SK-N-SH (cell line): ENCODE data around the gene NNAT. TPM values are rescaled to one million over a fixed set of nuclear protein-coding genes. Genes with fewer than 3 reads are reported as not detected.

Source experiments
- CTCF ChIA-PET: fragments of 300-600, 350-600 bp; formaldehyde crosslinking; extraction: SDS; loops from one replicate; lab custom pipeline; 2021; lab: Yijun Ruan, JAX
- POLR2A ChIA-PET: fragments of 350-600 bp; sonication (Branson Sonifier 250); formaldehyde crosslinking; extraction: SDS; loops from one replicate; lab custom pipeline; 2020; ENCODE audit warnings: antibody characterized with exemption, inconsistent platforms; lab: Yijun Ruan, JAX
- DNase-seq: peaks from one replicate; pipeline ENCODE4 v3.0.0; 2012
- H2AFZ ChIP-seq: fragments of 200-600 bp; sonication (generic); 2 replicates; pipeline ENCODE4 v1.8.1; 2016; ENCODE audit warnings: antibody characterized with exemption, mild to moderate bottlenecking, low read depth
- H3F3A ChIP-seq: fragments of 200-600 bp; sonication (generic); replicated peaks from 2 replicates; pipeline ENCODE3; 2016; ENCODE audit warnings: antibody characterized with exemption, mild to moderate bottlenecking; ENCODE audit not compliant: insufficient read depth
- H3K27ac ChIP-seq, 2 experiments: fragments of 200-500 bp in 1 of 2; fragments of 200-600 bp in 1 of 2; sonication (Bioruptor generic) in 1 of 2; sonication (generic), shearing (Covaris generic) in 1 of 2; 2 replicates each; pipeline versions ENCODE4 v1.5.1 to v1.6.1; 2014 to 2016; ENCODE audit warnings: low read depth in 2 of 2, inconsistent platforms in 1 of 2, low read length in 1 of 2, mild to moderate bottlenecking in 1 of 2, mixed read lengths in 1 of 2
- H3K27me3 ChIP-seq: fragments of 200-600 bp; sonication (generic), shearing (Covaris generic); 2 replicates; pipeline ENCODE4 v1.6.1; 2016; ENCODE audit warnings: mixed run types; ENCODE audit not compliant: insufficient read depth
- H3K36me3 ChIP-seq, 2 experiments: fragments of 200-500 bp in 1 of 2; fragments of 200-600 bp in 1 of 2; sonication (Bioruptor generic) in 1 of 2; sonication (generic) in 1 of 2; replicated peaks in 1 of 2; 2 replicates each; pipeline versions ENCODE3 to v1.5.1; 2014 to 2016; ENCODE audit warnings: low read length in 1 of 2, mild to moderate bottlenecking in 1 of 2; ENCODE audit not compliant: insufficient read depth in 2 of 2, control insufficient read depth in 1 of 2
- H3K4me1 ChIP-seq, 2 experiments: fragments of 200-500 bp in 1 of 2; fragments of 200-600 bp in 1 of 2; sonication (Bioruptor generic) in 1 of 2; sonication (generic), shearing (Covaris generic) in 1 of 2; 2 replicates each; pipeline versions ENCODE4 v1.5.1 to v1.6.1; 2014 to 2016; ENCODE audit warnings: low read depth in 1 of 2, low read length in 1 of 2, mixed run types in 1 of 2; ENCODE audit not compliant: insufficient read depth in 2 of 2, control insufficient read depth in 1 of 2
- H3K4me2 ChIP-seq: fragments of 200-600 bp; sonication (generic), shearing (Covaris generic); 2 replicates; pipeline ENCODE4 v1.6.1; 2017; ENCODE audit warnings: mixed run types
- H3K4me3 ChIP-seq, 2 experiments: fragments of 200-500 bp in 1 of 2; fragments of 200-600 bp in 1 of 2; sonication (Bioruptor generic) in 1 of 2; sonication (generic), shearing (Covaris generic) in 1 of 2; 2 replicates each; pipeline versions ENCODE4 v1.5.1 to v1.8.1; 2014 to 2016; ENCODE audit warnings: low read depth in 2 of 2, inconsistent platforms in 1 of 2, low read length in 1 of 2, mild to moderate bottlenecking in 1 of 2, mixed read lengths in 1 of 2, moderate library complexity in 1 of 2
- H3K79me2 ChIP-seq: fragments of 200-600 bp; sonication (generic); 2 replicates; pipeline ENCODE4 v1.8.1; 2017; ENCODE audit warnings: mild to moderate bottlenecking; ENCODE audit not compliant: insufficient read depth
- H3K9ac ChIP-seq: fragments of 200-600 bp; sonication (generic); 2 replicates; pipeline ENCODE4 v1.6.1; 2017; ENCODE audit warnings: mixed run types
- H3K9me2 ChIP-seq: fragments of 200-600 bp; sonication (generic); 2 replicates; pipeline ENCODE4 v1.6.1; 2017; ENCODE audit warnings: mixed run types
- H3K9me3 ChIP-seq: fragments of 200-600 bp; sonication (generic); 2 replicates; pipeline ENCODE4 v1.6.1; 2017; ENCODE audit warnings: mixed run types, mild to moderate bottlenecking, moderate library complexity
- H4K20me1 ChIP-seq: fragments of 200-600 bp; sonication (generic); 2 replicates; pipeline ENCODE4 v1.6.1; 2017; ENCODE audit warnings: mild to moderate bottlenecking, mixed run types; ENCODE audit not compliant: insufficient read depth
- CTCF ChIP-seq: fragments of 200-600 bp; sonication (generic); IDR thresholded peaks from 2 replicates; pipeline ENCODE4 v1.6.1; 2017; ENCODE audit warnings: antibody characterized with exemption, mild to moderate bottlenecking, moderate library complexity
- NRF1 ChIP-seq: IDR thresholded peaks from 2 replicates; pipeline ENCODE4 v1.6.1; 2012; ENCODE audit warnings: low read depth, mild to moderate bottlenecking, low read length
- POLR2AphosphoS5 ChIP-seq: IDR thresholded peaks from 2 replicates; pipeline ENCODE4 v1.6.1; 2012; ENCODE audit warnings: low read depth, low read length
- REST ChIP-seq: IDR thresholded peaks from 2 replicates; pipeline ENCODE4 v1.6.1; 2012; ENCODE audit warnings: mild to moderate bottlenecking, low read depth, low read length, moderate library complexity
- SMC3 ChIP-seq: IDR thresholded peaks from 2 replicates; pipeline ENCODE4 v1.6.1; 2012; ENCODE audit warnings: low read depth, low read length, improper control_type of control experiment
- ZBTB33 ChIP-seq: IDR thresholded peaks from 2 replicates; pipeline ENCODE4 v1.4.0; 2012; ENCODE audit warnings: low read depth, borderline replicate concordance
- WGBS: methylation state at CpG from one replicate; pipeline ENCODE4 v1.1.6; 2017; ENCODE audit warnings: low lambda C conversion rate; 5-methylcytosine and 5-hydroxymethylcytosine counted together
- polyA plus RNA-seq, 3 experiments: library from polyadenylated mRNA; depleted of rRNA; stranded (reverse); fragments of >200 nt; gene quantifications; 2 replicates each; pipeline ENCODE4 v1.2.3, GENCODE V29; 2012

The NNAT gene
- polyA plus RNA-seq, 1 of the 3 experiments (the other 2 are of a cell fraction): 6.7 TPM

- TF ChIP-seq REST (no peak), NRF1 (no peak)
Measured at GRCh38 chr20:37559312-37560027, 38.4 kb downstream of the NNAT start (continued).

GRCh38 chr20:37560629-37561028, 39.6 kb downstream of the NNAT start:
- WGBS: 73% methylated on average over 4 of the region's 4 CpGs
- peaks cover 31% of the 10 kb centered on the region for H3K27me3 ChIP-seq
- CTCF ChIA-PET: interaction anchor here (0.8 to 1.5 kb wide), 3 partner anchors 15 to 661 kb away, joined by 3 read pairs; no protein-coding TSS in a partner anchor

More at GRCh38 chr20:37560629-37561028, 39.6 kb downstream of the NNAT start:
- no peak for TF ChIP-seq SMC3
- TF ChIP-seq POLR2AphosphoS5: no peak
- TF ChIP-seq CTCF: no peak
- no peak for TF ChIP-seq ZBTB33
- no peaks in the 10 kb centered on the region for H3K79me2 ChIP-seq
- no peaks in the 10 kb centered on the region for H3F3A ChIP-seq
- POLR2A ChIA-PET: no interaction called here
- no peak overlapping the region for H2AFZ ChIP-seq
- H3K4me2 ChIP-seq: no peak overlapping the region
- no peak overlapping the region for H3K9ac ChIP-seq
- H4K20me1 ChIP-seq: no peaks in the 10 kb centered on the region
- DNase-seq: no peak
- H3K4me3 ChIP-seq: no peak overlapping the region
- H3K36me3 ChIP-seq: no peaks in the 10 kb centered on the region
- peaks cover 0 to 3% of the 10 kb centered on the region in 2 experiments; a peak in 1 of 4 replicates for H3K4me1 ChIP-seq
- H3K9me2 ChIP-seq: no peaks in the 10 kb centered on the region
- no peaks in the 10 kb centered on the region for H3K9me3 ChIP-seq
- no peak overlapping the region for H3K27ac ChIP-seq
